Measurements from ENCODE around the gene TMEM255B.
A peak's percentile ranks its signal among the peaks of the same experiment; 100 is the strongest.
"Not testable (repeated sequence)": the region's sequence is repeated elsewhere in the genome, so short reads cannot be mapped to it uniquely, and the experiment has no call there.

TMEM255B gene

GRCh38 chr13:113831061-113831460, 72.0 kb downstream of the TMEM255B start:
- no peak overlapping the region for H3K4me3 ChIP-seq (ENCODE audit: low read length)
- DNase-seq (ENCODE audit: low read depth), result no peak
- no peak for TF ChIP-seq CTCF (conservative IDR thresholded peaks at IDR 0.05; ENCODE audit: low read length)

- no peak for DNase-seq (ENCODE audit: low read depth)
- no peak for TF ChIP-seq CTCF (conservative IDR thresholded peaks at IDR 0.05; ENCODE audit: low read length)
- H3K4me3 ChIP-seq (ENCODE audit: low read length), result no peak overlapping the region
Measured at GRCh38 chr13:113832205-113832604, 73.2 kb downstream of the TMEM255B start.

GRCh38 chr13:113832631-113833030, 73.6 kb downstream of the TMEM255B start:
- no peak for TF ChIP-seq CTCF (conservative IDR thresholded peaks at IDR 0.05; ENCODE audit: low read length)
- no peak for DNase-seq (ENCODE audit: low read depth)

GRCh38 chr13:113833111-113833830, 74.2 kb downstream of the TMEM255B start:
- DNase-seq (ENCODE audit: low read depth), result no peak
- TF ChIP-seq CTCF (conservative IDR thresholded peaks at IDR 0.05; ENCODE audit: low read length), result no peak
- no peak overlapping the region for H3K4me3 ChIP-seq (ENCODE audit: low read length)

More at GRCh38 chr13:113832631-113833030, 73.6 kb downstream of the TMEM255B start:
- no peak overlapping the region for H3K4me3 ChIP-seq (ENCODE audit: low read length)

- DNase-seq (ENCODE audit: low read depth); H3K4me3 ChIP-seq (ENCODE audit: low read length): not testable (repeated sequence)
Measured at GRCh38 chr13:113834006-113834405, 75.0 kb downstream of the TMEM255B start.

- no peak for DNase-seq (ENCODE audit: low read depth)
- TF ChIP-seq CTCF (conservative IDR thresholded peaks at IDR 0.05; ENCODE audit: low read length), result no peak
- no peak overlapping the region for H3K4me3 ChIP-seq (ENCODE audit: low read length)
Measured at GRCh38 chr13:113834496-113835200, 75.6 kb downstream of the TMEM255B start.

GRCh38 chr13:113835461-113836270, 76.6 kb downstream of the TMEM255B start:
- peak; percentile 90 for DNase-seq (ENCODE audit: low read depth)
- no peak for TF ChIP-seq CTCF (conservative IDR thresholded peaks at IDR 0.05; ENCODE audit: low read length)

More at GRCh38 chr13:113835461-113836270, 76.6 kb downstream of the TMEM255B start:
- H3K4me3 ChIP-seq (ENCODE audit: low read length), result no peak overlapping the region
